Activated CD8-positive, alpha-beta memory T cell treated with anti-CD3 and anti-CD28 coated beads, Interleukin-2, amount 10 ng/mL, durations not matched to agents 7 days and 5 days (primary cell): Measurements from ENCODE around the gene RPL32. TPM values are rescaled to one million over a fixed set of nuclear protein-coding genes. Genes with fewer than 3 reads are reported as not detected.
"Not testable (repeated sequence)": the region's sequence is repeated elsewhere in the genome, so short reads cannot be mapped to it uniquely, and the experiment has no call there.

Source experiments
- ATAC-seq: fragments of 150-1000 bp; cut with Tn5 transposase; one replicate; pipeline ENCODE4 v1.10.0; 2021; ENCODE audit warnings: moderate library complexity
- CTCF ChIA-PET: fragments of 350-600 bp; sonication (Branson Sonifier 250); formaldehyde crosslinking; loops from one replicate; lab custom pipeline; 2021; ENCODE audit warnings: antibody characterized with exemption; lab: Charles Lee
- DNase-seq: peaks from one replicate; pipeline ENCODE4 v3.0.0-alpha.2; 2020
- H3K27ac Mint-ChIP-seq: one replicate; pipeline ENCODE4 v1.8.0; 2021; ENCODE audit warnings: mild to moderate bottlenecking, mixed read lengths
- H3K27me3 Mint-ChIP-seq: one replicate; pipeline ENCODE4 v1.8.0; 2021; ENCODE audit warnings: mixed read lengths
- H3K36me3 Mint-ChIP-seq: one replicate; pipeline ENCODE4 v1.8.0; 2021; ENCODE audit warnings: mild to moderate bottlenecking, mixed read lengths
- H3K4me1 Mint-ChIP-seq: one replicate; pipeline ENCODE4 v1.8.0; 2021; ENCODE audit warnings: mixed read lengths
- H3K4me3 Mint-ChIP-seq: one replicate; pipeline ENCODE4 v1.8.0; 2021; ENCODE audit warnings: mild to moderate bottlenecking, moderate library complexity, mixed read lengths
- H3K9me3 Mint-ChIP-seq: one replicate; pipeline ENCODE4 v1.8.0; 2022; ENCODE audit warnings: low read depth, mixed read lengths
- total RNA-seq, 2 experiments: library from RNA; stranded (reverse); gene quantifications; one replicate each; pipeline ENCODE4 v1.2.3, GENCODE V29; 2021

Gene RPL32
- total RNA-seq, 2 experiments from 2014 or later, result 1,759 to 1,893 TPM

- CTCF ChIA-PET, result interaction anchor here (0.7 kb wide), 1 partner anchor 485 kb away, joined by 3 read pairs; no protein-coding TSS in a partner anchor
Measured at GRCh38 chr3:12856626-12857025, 15.3 kb upstream of the RPL32 start.

DNA sequence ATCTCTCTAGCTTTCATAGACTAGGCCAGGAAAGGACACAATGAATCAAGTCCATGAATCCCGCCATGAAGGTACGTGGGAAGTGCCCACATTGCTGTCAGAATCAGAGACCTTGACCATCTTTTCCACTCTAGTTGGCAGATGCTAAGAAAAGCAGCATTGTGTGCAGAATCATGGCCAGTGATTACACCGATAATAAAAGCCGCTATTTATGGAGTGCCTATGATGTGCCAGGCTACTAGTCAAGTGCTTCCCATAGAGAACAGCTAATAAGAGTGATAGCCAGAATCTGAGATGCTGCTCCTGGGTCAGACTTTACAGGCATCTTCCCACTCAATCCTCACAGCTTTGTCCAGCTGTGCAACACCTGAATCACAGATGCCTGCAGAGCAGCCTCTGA lies 13.2 kb upstream of the RPL32 start:
- no peak overlapping the region for H3K27ac Mint-ChIP-seq
- ATAC-seq, result no peak
- H3K27me3 Mint-ChIP-seq, result peaks cover 25% of the 10 kb centered on the region
- CTCF ChIA-PET, result interaction anchor here (0.6 to 1.7 kb wide), 2 partner anchors 13 to 27 kb away, joined by 3 to 6 read pairs; no protein-coding TSS in a partner anchor
- H3K36me3 Mint-ChIP-seq, result no peaks in the 10 kb centered on the region
- no peak overlapping the region for H3K4me3 Mint-ChIP-seq
- no peak for DNase-seq
- no peaks in the 10 kb centered on the region for H3K4me1 Mint-ChIP-seq
- H3K9me3 Mint-ChIP-seq, result no peaks in the 10 kb centered on the region

More at GRCh38 chr3:12856626-12857025, 15.3 kb upstream of the RPL32 start:
- Mint-ChIP-seq H3K4me1 (peaks cover 1% of the 10 kb centered on the region), H3K9me3 (no peaks in the 10 kb centered on the region), H3K36me3 (no peaks in the 10 kb centered on the region), H3K27ac (no peak overlapping the region), H3K27me3 (peaks cover 29% of the 10 kb centered on the region), H3K4me3 (no peak overlapping the region)
- DNase-seq (no peak), ATAC-seq (no peak)

- H3K36me3 Mint-ChIP-seq, H3K4me1 Mint-ChIP-seq, H3K4me3 Mint-ChIP-seq, ATAC-seq, H3K9me3 Mint-ChIP-seq, H3K27ac Mint-ChIP-seq, DNase-seq, CTCF ChIA-PET: not testable (repeated sequence)
- peaks cover 25% of the 10 kb centered on the region for H3K27me3 Mint-ChIP-seq
Measured at GRCh38 chr3:12853847-12854246, 12.5 kb upstream of the RPL32 start.

DNA sequence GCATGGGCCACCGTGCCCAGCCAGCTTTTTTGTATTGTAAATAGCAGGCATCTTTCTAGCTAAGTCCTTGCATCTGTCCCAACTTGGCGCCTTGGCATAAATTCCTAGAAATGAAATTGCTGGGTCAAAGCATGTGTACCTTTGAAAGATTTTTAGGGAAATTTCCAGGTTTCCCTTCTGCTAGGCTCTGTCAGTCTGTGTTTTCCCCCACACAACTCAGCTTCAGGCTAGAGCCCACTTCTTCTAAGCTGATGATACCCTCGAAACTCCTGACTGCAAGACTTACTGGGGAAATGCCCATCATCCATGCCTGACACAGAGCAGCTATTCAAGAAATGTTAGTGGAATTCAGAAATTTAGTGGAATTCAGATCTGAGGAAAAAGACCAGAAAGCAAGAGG lies 10.8 kb upstream of the RPL32 start:
- Mint-ChIP-seq H3K4me3 (no peak overlapping the region), H3K36me3 (no peaks in the 10 kb centered on the region), H3K27ac (no peak overlapping the region)

GRCh38 chr3:12845811-12846210 lies 4.4 kb upstream of the RPL32 start:
- Mint-ChIP-seq H3K9me3 (no peaks in the 10 kb centered on the region), H3K4me3 (no peak overlapping the region), H3K36me3 (peaks cover 1% of the 10 kb centered on the region), H3K27me3 (no peaks in the 10 kb centered on the region), H3K4me1 (peaks cover 6% of the 10 kb centered on the region), H3K27ac (no peak overlapping the region)
- CTCF ChIA-PET, result interaction anchor here (0.6 to 1.5 kb wide), 2 partner anchors 41 to 45 kb away, joined by 3 read pairs; no protein-coding TSS in a partner anchor
- DNase-seq (no peak), ATAC-seq (no peak)

More for the DNA sequence above, 10.8 kb upstream of the RPL32 start:
- no peak for ATAC-seq
- Mint-ChIP-seq H3K4me1 (no peaks in the 10 kb centered on the region), H3K27me3 (peaks cover 25% of the 10 kb centered on the region), H3K9me3 (no peaks in the 10 kb centered on the region)
- no peak for DNase-seq
- CTCF ChIA-PET, result interaction anchor here (0.8 to 2.2 kb wide), 2 partner anchors 11 to 16 kb away, joined by 3 to 10 read pairs; partner anchors contain the start of gene RPL32

- ATAC-seq (no peak), DNase-seq (no peak)
- Mint-ChIP-seq H3K9me3 (no peaks in the 10 kb centered on the region), H3K4me3 (no peak overlapping the region), H3K36me3 (peaks cover 34% of the 10 kb centered on the region), H3K4me1 (peaks cover 40% of the 10 kb centered on the region), H3K27me3 (no peaks in the 10 kb centered on the region), H3K27ac (no peak overlapping the region)
- CTCF ChIA-PET, result interaction anchor here (0.8 to 2.5 kb wide), 11 partner anchors 11 to 153 kb away, joined by 3 to 21 read pairs (median 6); partner anchors contain the start of gene CAND2
Measured at GRCh38 chr3:12842469-12842868, 1.1 kb upstream of the RPL32 start.

DNA sequence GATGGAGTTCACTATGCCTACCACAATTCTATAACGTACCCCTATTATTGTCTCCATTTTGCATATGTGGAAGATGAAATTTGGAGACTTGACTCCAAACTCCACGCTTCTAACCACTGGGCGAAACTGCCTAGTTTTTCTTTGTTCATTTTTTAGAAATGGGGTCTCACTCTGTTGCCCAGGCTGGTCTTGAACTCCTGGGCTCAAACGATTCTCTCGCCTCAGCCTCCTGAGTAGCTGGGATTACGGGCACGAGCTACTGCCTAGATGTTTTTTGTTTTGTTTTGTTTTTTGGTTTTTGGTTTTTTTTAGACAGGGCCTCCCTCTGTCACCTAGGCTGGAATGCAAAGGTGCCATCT lies 584 bp upstream of the RPL32 start:
- H3K4me3 Mint-ChIP-seq, result peak overlapping the region; percentile 98
- no peaks in the 10 kb centered on the region for H3K27me3 Mint-ChIP-seq
- peaks cover 39% of the 10 kb centered on the region for H3K36me3 Mint-ChIP-seq
- no peaks in the 10 kb centered on the region for H3K9me3 Mint-ChIP-seq
- DNase-seq, result no peak
- peaks cover 45% of the 10 kb centered on the region for H3K4me1 Mint-ChIP-seq
- CTCF ChIA-PET, result interaction anchor here (0.7 to 2.5 kb wide), 19 partner anchors 10 to 362 kb away, joined by 3 to 21 read pairs (median 4); partner anchors contain the start of gene CAND2
- ATAC-seq, result peak; percentile 1
- peak overlapping the region; percentile 98 for H3K27ac Mint-ChIP-seq

DNA sequence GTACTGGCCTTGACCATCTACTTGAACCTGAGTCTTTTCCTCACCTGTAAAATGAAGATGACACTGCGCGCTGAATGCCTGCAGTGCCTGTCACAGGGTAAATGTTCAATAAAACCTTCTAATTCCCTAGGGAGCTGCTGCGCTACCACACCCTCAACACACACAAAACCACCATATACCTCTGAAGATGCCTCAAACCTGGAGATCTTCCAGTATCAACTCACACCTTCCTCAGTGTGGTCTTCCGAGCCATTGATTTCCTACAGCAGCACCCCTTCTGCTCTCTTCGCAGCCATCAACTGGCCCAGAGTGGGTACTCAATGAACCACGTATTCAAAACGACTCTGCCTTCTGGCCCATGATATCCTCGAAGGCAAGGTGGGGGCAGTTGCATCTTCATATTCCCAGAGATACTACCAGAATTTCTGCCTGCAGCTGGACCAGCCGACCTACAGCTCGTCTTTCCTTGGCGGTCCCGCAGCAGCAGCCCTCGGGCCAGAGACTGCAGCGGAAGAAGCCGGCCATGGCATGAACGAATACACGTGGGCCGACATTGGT lies 695 bp downstream of the RPL32 start:
- Mint-ChIP-seq H3K4me3 (peak overlapping the region; percentile 98), H3K36me3 (peaks cover 52% of the 10 kb centered on the region)

GRCh38 chr3:12840148-12840547 lies 1.2 kb downstream of the RPL32 start:
- Mint-ChIP-seq H3K4me3 (peak overlapping the region; percentile 98), H3K36me3 (peaks cover 56% of the 10 kb centered on the region), H3K27ac (peak overlapping the region; percentile 98), H3K4me1 (peaks cover 55% of the 10 kb centered on the region)
- not testable (repeated sequence) for DNase-seq, ATAC-seq, H3K9me3 Mint-ChIP-seq, H3K27me3 Mint-ChIP-seq
- CTCF ChIA-PET, result interaction anchor here (2.3 to 2.5 kb wide), 2 partner anchors 9 to 52 kb away, joined by 16 to 21 read pairs; no protein-coding TSS in a partner anchor

More for the DNA sequence above, 695 bp downstream of the RPL32 start:
- CTCF ChIA-PET, result interaction anchor here (1.2 to 2.5 kb wide), 7 partner anchors 9 to 361 kb away, joined by 3 to 21 read pairs (median 6); no protein-coding TSS in a partner anchor
- peak overlapping the region; percentile 98 for H3K27ac Mint-ChIP-seq
- H3K4me1 Mint-ChIP-seq, result peaks cover 54% of the 10 kb centered on the region
- peak; percentile 52 for ATAC-seq
- no peaks in the 10 kb centered on the region for H3K27me3 Mint-ChIP-seq
- H3K9me3 Mint-ChIP-seq, result no peaks in the 10 kb centered on the region
- no peak for DNase-seq

DNA sequence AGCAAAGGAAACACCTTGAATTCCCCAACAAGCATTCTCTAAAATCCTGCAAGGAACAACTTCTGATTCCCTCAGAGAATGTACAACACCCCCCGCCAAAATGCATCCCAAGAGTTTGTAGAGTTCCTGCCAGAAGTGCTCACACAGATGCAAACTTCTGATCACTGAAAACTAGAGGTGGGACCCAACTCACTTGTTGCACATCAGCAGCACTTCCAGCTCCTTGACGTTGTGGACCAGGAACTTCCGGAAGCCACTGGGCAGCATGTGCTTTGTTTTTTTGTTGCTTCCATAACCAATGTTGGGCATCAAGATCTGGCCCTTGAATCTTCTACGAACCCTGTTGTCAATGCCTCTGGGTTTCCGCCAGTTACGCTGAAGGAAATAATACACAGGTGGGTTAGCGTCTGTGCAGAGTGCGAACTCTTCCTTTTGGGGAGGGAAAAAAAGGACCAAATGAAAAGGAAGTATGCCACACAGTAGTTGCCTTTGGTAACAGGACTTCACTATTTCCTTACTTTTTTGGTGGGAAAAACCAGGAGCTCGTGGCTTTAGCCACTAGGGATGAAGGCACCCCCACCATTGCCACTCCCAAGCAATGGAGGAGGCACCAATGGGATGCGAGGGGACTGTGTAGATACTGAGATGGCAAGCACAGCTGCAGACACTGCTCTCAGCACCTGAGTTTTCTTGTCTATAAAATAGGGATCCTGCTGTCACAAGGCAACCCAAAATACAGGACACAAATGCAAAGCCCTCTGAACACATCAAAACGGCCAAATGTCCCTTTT lies 2.0 kb downstream of the RPL32 start:
- CTCF ChIA-PET, result no interaction called here
- Mint-ChIP-seq H3K27me3 (no peaks in the 10 kb centered on the region), H3K9me3 (no peaks in the 10 kb centered on the region), H3K4me3 (peak overlapping the region; percentile 98), H3K36me3 (peaks cover 62% of the 10 kb centered on the region), H3K27ac (peak overlapping the region; percentile 98), H3K4me1 (peaks cover 55% of the 10 kb centered on the region)
- DNase-seq (no peak), ATAC-seq (no peak)

DNA sequence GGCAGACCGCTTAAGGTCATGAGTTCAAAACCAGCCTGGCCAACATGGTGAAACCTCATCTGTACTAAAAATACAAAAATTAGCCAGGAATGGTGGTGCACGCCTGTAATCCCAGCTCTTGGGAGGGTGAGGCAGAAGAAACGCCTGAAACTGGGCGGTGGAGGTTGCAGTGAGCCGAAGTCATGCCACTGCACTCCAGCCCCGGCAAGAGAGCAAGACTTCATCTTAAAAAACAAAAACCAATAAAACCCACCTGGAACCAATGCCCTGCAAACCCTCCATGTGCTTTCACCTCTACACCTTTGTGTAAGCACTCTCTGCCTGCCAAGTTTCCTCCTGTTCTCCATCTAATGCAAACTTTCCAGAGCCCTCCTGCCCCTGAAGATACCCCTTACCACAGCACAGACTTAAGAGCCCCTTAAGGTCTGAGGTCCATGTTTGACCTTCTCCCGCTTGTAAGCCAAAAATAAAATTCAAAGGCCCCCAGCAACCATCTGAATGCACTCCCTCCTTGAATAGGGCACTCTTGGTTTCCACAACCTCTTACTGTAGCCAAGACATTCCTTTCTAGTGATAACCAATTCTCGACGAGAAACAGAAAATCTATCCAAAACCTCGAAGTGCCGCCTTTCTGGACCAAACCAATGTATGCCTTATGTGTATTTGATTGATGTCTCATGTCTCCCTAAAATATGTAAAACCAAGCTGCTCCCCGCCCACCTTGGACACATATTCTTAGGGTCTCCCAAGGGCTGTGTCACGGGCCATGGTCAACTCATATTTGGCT lies 3.0 kb downstream of the RPL32 start:
- ATAC-seq, result no peak
- H3K4me3 Mint-ChIP-seq, result peak overlapping the region; percentile 98
- H3K4me1 Mint-ChIP-seq, result peaks cover 55% of the 10 kb centered on the region
- H3K27me3 Mint-ChIP-seq, result no peaks in the 10 kb centered on the region
- CTCF ChIA-PET, result interaction anchor here (0.9 to 1.6 kb wide), 2 partner anchors 28 to 49 kb away, joined by 3 to 5 read pairs; no protein-coding TSS in a partner anchor
- H3K36me3 Mint-ChIP-seq, result peaks cover 71% of the 10 kb centered on the region
- no peak for DNase-seq
- no peaks in the 10 kb centered on the region for H3K9me3 Mint-ChIP-seq
- peak overlapping the region; percentile 98 for H3K27ac Mint-ChIP-seq

- ATAC-seq, result no peak
- CTCF ChIA-PET, result interaction anchor here (0.6 to 1.6 kb wide), 4 partner anchors 9 to 50 kb away, joined by 3 to 5 read pairs (median 3); no protein-coding TSS in a partner anchor
- H3K27ac Mint-ChIP-seq, result no peak overlapping the region
- H3K9me3 Mint-ChIP-seq, result no peaks in the 10 kb centered on the region
- H3K4me3 Mint-ChIP-seq, result no peak overlapping the region
- H3K27me3 Mint-ChIP-seq, result no peaks in the 10 kb centered on the region
- H3K4me1 Mint-ChIP-seq, result peaks cover 55% of the 10 kb centered on the region
- DNase-seq, result no peak
- H3K36me3 Mint-ChIP-seq, result peaks cover 78% of the 10 kb centered on the region
Measured at GRCh38 chr3:12837295-12837986, 3.9 kb downstream of the RPL32 start.
